Fibroblast of lung (primary cell): ENCODE data around the gene PCBP3. TPM values are rescaled to one million over a fixed set of nuclear protein-coding genes. Genes with fewer than 3 reads are reported as not detected.

Experiments used
- DNase-seq, 2 donors: peaks; one replicate each; pipeline versions ENCODE4 v3.0.0 to v3.0.0-alpha.2; 2010; ENCODE audit warnings: low read depth in 2 of 2
- H2AFZ ChIP-seq: 2 replicates; pipeline ENCODE4 v1.5.1; 2012; ENCODE audit warnings: low read length, control low read depth, inconsistent platforms
- H3K27ac ChIP-seq: 2 replicates; pipeline ENCODE4 v1.5.1; 2011; ENCODE audit warnings: low read length, control low read depth; ENCODE audit not compliant: insufficient read depth
- H3K27me3 ChIP-seq: 2 replicates; pipeline ENCODE4 v1.5.1; 2011; ENCODE audit warnings: mild to moderate bottlenecking, low read length; ENCODE audit not compliant: control insufficient read depth, insufficient read depth
- H3K36me3 ChIP-seq: 2 replicates; pipeline ENCODE4 v1.5.1; 2011; ENCODE audit warnings: low read length; ENCODE audit not compliant: control insufficient read depth, insufficient read depth
- H3K4me1 ChIP-seq: 2 replicates; pipeline ENCODE4 v1.5.1; 2011; ENCODE audit warnings: low read length; ENCODE audit not compliant: control insufficient read depth, insufficient read depth; ENCODE audit errors: extremely low read depth
- H3K4me2 ChIP-seq: 2 replicates; pipeline ENCODE4 v1.5.1; 2011; ENCODE audit warnings: low read length, control low read depth; ENCODE audit not compliant: insufficient read depth; ENCODE audit errors: extremely low read depth
- H3K4me3 ChIP-seq, 4 experiments: fragments of 200-600 bp in 1 of 4; sonication (generic) in 1 of 4; replicated peaks in 1 of 4; 2 replicates each; pipeline ENCODE4 v1.5.1; 2011 to 2016; ENCODE audit warnings: low read length in 4 of 4, low read depth in 3 of 4, mild to moderate bottlenecking in 3 of 4, control low read depth in 2 of 4, inconsistent platforms in 1 of 4, mixed read lengths in 1 of 4; ENCODE audit not compliant: insufficient read depth in 1 of 4; ENCODE audit errors: control extremely low read depth in 1 of 4
- H3K79me2 ChIP-seq: 2 replicates; pipeline ENCODE4 v1.5.1; 2012; ENCODE audit warnings: mild to moderate bottlenecking, low read length, inconsistent platforms; ENCODE audit not compliant: control insufficient read depth, insufficient read depth
- H3K9ac ChIP-seq: 2 replicates; pipeline ENCODE4 v1.5.1; 2011; ENCODE audit warnings: mild to moderate bottlenecking, low read length, control low read depth; ENCODE audit not compliant: insufficient read depth
- H3K9me3 ChIP-seq: 2 replicates; pipeline ENCODE4 v1.5.1; 2012; ENCODE audit warnings: low read depth, low read length; ENCODE audit not compliant: control insufficient read depth, insufficient read depth
- H4K20me1 ChIP-seq: 2 replicates; pipeline ENCODE4 v1.5.1; 2011; ENCODE audit warnings: low read length; ENCODE audit not compliant: control insufficient read depth, insufficient read depth; ENCODE audit errors: extremely low read depth
- CTCF ChIP-seq, 2 donors: IDR thresholded peaks in 1 of 2; conservative IDR thresholded peaks in 1 of 2; 1 replicate in 1 of 2; 2 replicates in 1 of 2; pipeline ENCODE4 v1.5.1; 2011 to 2012; ENCODE audit warnings: low read length in 2 of 2, control low read depth in 1 of 2, inconsistent platforms in 1 of 2, low read depth in 1 of 2, mild to moderate bottlenecking in 1 of 2
- EZH2 ChIP-seq: IDR thresholded peaks from 2 replicates; pipeline ENCODE4 v1.5.1; 2012; ENCODE audit warnings: low read length, control low read depth, mild to moderate bottlenecking; ENCODE audit errors: missing control alignments
- polyA plus RNA-seq, 2 donors: library from polyadenylated mRNA; depleted of rRNA in 1 of 2; stranded (reverse) in 1 of 2; unstranded in 1 of 2; fragments of >200 nt; gene quantifications; 2 replicates each; pipeline ENCODE4 v1.2.1, GENCODE V29; 2011 to 2012; ENCODE audit warnings: missing spikeins in 1 of 2
- total RNA-seq: library from RNA; depleted of rRNA; stranded (reverse); fragments of >200 nt; gene quantifications from 2 replicates; pipeline ENCODE4 v1.2.1, GENCODE V29; 2014

Gene PCBP3
- total and polyA plus RNA-seq, 2 donors (not counting 1 experiment from before 2014, with no cell fraction given), result 0.51 to 1.7 TPM

GRCh38 chr21:45637883-45638282, 5.6 kb upstream of the PCBP3 start:
- Histone ChIP-seq H3K4me3 (no peak overlapping the region), H3K9ac (no peak overlapping the region), H3K9me3 (no peaks in the 10 kb centered on the region), H3K27me3 (no peaks in the 10 kb centered on the region), H4K20me1 (peaks cover 2% of the 10 kb centered on the region), H3K27ac (no peak overlapping the region), H3K4me1 (no peaks in the 10 kb centered on the region), H3K79me2 (no peaks in the 10 kb centered on the region), H3K36me3 (no peaks in the 10 kb centered on the region), H2AFZ (no peak overlapping the region), H3K4me2 (no peak overlapping the region)
- TF ChIP-seq EZH2 (no peak), CTCF (conservative IDR thresholded peaks at IDR 0.05 in 1 of 2, IDR thresholded peaks at IDR 0.05 in 1 of 2; ENCODE audit: low read depth in 1 of 2, low read length in 2 of 2) (no peak)
- DNase-seq, result no peak

- H3K9ac ChIP-seq, result no peak overlapping the region
- no peak for DNase-seq
- TF ChIP-seq CTCF (conservative IDR thresholded peaks at IDR 0.05 in 1 of 2, IDR thresholded peaks at IDR 0.05 in 1 of 2; ENCODE audit: low read depth in 1 of 2, low read length in 2 of 2), result no peak
- TF ChIP-seq EZH2, result no peak
- H4K20me1 ChIP-seq, result peaks cover 2% of the 10 kb centered on the region
- no peaks in the 10 kb centered on the region for H3K27me3 ChIP-seq
- H3K4me3 ChIP-seq, result no peak overlapping the region
- no peak overlapping the region for H3K4me2 ChIP-seq
- H3K27ac ChIP-seq, result no peak overlapping the region
- no peaks in the 10 kb centered on the region for H3K4me1 ChIP-seq
- no peaks in the 10 kb centered on the region for H3K79me2 ChIP-seq
- no peaks in the 10 kb centered on the region for H3K36me3 ChIP-seq
- H2AFZ ChIP-seq, result no peak overlapping the region
- no peaks in the 10 kb centered on the region for H3K9me3 ChIP-seq
Observed at GRCh38 chr21:45638707-45639106, 4.8 kb upstream of the PCBP3 start.

GRCh38 chr21:45639206-45640000, 4.1 kb upstream of the PCBP3 start:
- no peak for TF ChIP-seq CTCF (conservative IDR thresholded peaks at IDR 0.05 in 1 of 2, IDR thresholded peaks at IDR 0.05 in 1 of 2; ENCODE audit: low read depth in 1 of 2, low read length in 2 of 2)
- no peak for TF ChIP-seq EZH2
- Histone ChIP-seq H3K27me3 (peaks cover 3% of the 10 kb centered on the region), H3K4me1 (no peaks in the 10 kb centered on the region), H3K27ac (no peak overlapping the region), H3K4me3 (no peak overlapping the region), H3K9me3 (no peaks in the 10 kb centered on the region), H2AFZ (no peak overlapping the region), H3K9ac (no peak overlapping the region), H3K79me2 (no peaks in the 10 kb centered on the region), H3K4me2 (no peak overlapping the region), H3K36me3 (no peaks in the 10 kb centered on the region), H4K20me1 (peaks cover 2% of the 10 kb centered on the region)
- no peak for DNase-seq
